GM19193 (cell line): ENCODE measurements around the gene PECR.

ENCODE experiments used
- POLR2A ChIP-seq: IDR thresholded peaks from 4 replicates; pipeline ENCODE4 v1.6.1; 2011; ENCODE audit not compliant: insufficient read depth, insufficient read length; ENCODE audit errors: extremely low read depth

The PECR gene

DNA sequence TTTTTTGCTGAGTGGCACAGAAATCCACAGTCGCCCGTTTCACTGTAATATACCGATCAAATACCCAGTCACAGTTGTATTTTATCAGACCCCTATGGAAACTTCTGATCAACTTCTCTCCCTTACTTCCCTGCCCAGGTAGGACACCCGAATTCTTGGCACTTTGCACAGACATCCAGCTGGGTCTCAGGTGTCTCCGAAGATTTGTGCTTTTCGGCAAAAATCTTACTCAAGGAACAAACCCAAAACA, 68.9 kb downstream of the PECR start:
- TF ChIP-seq POLR2A = no peak

DNA sequence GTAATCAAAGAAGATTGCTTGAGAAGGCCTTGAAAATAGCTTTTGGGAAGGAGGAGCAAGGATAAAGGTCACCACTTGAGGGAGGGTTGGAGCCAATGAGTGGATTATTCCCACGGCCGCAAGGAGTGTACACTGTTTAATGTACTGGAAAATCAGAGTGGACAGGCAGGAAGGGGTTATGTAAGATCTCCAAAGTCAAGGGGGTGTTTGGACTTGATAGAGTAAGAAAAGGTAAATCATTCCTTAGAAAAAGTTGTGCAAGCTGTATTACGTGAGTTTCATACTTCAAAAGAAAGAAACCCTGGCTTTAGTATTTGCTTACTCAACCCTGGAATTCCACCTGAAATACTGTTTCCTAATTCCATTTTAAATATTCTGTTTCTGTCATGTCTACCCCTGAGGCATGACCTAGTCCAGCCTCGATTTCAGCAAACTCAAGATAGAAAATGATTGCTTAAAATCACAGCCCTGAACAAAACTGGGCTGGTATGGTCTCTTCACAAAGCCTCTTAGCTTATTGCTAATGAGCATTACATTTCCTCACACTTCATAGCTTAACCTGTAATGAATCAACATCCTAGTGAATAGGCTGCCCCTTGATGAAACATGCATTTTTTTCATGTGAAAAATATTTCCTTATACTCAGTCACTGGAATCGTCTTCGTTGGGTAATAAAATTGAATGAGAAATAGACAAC, 69.3 kb downstream of the PECR start:
- no peak for TF ChIP-seq POLR2A

DNA sequence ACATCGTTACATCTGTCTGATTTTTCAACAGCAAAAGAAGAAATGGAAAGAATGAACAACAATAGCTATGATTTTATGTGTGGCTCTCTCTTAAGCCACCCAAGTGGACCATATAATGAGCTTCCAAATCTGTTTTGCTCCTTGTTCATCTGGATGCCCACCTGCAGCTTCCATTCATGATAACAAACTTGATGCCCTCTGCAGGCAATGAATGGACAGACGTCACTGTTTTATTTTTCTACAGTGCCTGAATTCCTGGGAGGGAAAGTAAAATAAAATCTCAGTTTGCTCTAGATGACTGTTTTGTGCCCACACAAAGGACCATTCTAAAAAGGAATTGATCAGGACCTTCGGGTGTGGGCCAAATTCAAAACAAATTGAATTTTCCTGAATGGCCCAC, 73.2 kb downstream of the PECR start:
- TF ChIP-seq POLR2A = no peak

DNA sequence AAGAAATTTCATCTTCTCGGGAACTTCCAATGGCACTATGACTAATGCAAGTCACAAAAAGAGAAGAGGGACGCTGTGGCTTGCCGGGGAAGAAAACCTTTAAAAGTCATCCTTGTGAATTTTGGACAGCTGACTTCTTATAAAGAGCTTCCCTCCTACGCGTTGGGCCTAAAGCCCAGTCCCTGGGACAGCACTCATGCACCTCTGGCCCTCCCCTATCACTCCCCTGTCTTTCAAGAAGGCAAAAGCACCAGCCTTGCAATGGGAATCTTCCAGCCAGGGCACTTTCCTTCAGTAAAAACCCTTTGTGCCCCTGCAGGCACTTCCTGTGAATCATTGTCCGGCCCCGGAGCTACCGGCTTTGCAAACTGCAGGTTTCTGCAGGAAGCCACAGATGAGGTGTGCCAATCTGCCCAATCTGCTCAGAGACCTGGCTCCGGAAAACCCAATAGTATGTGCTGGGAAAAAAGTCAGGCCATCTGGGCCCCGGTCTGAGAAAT, 75.4 kb downstream of the PECR start:
- peak; percentile 33 for TF ChIP-seq POLR2A

DNA sequence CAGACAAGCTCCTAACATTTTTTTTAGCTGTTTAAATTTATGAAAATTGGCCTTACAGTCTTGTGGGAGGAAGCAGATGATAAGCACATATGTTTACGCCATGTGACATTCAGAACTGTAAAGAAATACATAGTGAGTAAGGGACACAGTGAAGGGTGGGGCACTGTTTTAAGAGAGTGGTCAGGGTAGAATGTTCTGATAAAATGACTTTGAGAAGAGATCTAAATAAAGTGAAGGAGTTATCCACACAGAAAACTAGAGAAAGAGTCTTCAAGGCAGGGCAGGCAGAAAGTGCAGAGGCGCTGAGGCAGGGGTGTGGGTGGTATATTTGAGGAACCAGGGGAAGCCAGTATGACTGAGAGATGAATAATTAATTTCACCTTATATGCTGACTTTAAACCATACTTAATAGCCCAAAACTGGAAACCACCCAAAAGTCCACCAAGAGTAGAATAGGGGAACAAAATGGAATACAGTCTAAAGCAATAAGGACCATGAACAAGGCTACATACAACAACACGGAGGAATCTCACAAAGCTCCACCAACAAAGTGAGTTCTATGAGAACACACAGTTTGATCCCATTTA, 76.8 kb downstream of the PECR start:
- TF ChIP-seq POLR2A = no peak

DNA sequence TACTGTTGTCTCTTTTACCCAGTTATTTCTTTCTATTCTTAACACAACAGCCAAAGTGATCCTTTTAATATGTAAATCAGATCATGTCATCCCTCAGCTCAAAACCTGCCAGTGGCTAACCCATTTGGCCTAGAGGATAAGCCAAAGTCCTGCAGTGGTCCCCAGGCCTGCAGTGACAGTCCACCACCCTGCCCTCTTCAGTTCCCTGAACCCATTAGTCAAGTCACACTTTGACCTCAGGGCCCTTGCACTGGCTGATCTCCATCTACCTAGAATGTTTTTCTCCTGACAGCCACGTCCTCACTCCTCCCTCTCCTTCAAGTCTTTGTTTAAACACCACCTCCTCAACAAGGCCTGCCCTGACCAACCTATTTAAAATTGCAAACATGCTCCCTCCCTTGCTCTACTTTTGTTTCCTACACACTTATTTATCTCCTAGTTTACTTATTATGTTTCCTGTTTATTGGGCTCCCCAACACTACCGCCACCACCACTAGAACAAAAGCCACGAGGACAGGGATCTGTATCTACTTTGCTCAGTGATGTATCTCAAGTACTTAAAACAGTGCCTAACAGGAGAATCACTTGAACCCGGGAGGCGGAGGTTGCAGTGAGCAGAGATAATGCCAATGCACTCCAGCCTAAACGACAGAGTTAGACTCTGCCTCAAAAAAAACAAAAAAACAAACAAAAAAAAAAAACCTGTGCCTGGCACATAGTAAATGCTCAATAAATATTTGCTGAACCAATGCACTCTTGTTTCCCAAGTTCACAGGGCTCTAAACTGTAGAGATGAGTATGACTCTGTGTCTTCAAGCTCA, 77.5 kb downstream of the PECR start:
- TF ChIP-seq POLR2A = no peak

DNA sequence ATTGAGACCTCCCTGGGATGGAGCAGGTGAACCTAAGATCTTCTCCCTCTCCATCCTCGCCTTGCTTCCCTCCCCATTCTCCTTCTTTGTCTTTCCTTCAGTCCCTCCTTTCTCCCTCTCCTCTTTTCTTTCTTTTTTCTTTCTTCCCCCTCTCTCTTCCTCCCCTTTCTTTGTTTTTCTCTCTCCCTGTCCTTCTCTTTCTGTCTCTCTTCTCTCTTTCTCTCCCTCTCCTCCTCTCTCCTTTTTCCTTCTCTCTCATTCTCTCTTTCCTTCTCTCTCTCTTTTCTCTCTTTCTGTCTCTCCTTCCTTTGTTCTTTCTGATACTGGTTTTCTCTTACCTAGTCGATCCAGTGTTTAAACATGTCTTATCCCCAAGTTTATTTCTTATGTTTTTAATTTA, 78.9 kb downstream of the PECR start:
- TF ChIP-seq POLR2A = no peak

DNA sequence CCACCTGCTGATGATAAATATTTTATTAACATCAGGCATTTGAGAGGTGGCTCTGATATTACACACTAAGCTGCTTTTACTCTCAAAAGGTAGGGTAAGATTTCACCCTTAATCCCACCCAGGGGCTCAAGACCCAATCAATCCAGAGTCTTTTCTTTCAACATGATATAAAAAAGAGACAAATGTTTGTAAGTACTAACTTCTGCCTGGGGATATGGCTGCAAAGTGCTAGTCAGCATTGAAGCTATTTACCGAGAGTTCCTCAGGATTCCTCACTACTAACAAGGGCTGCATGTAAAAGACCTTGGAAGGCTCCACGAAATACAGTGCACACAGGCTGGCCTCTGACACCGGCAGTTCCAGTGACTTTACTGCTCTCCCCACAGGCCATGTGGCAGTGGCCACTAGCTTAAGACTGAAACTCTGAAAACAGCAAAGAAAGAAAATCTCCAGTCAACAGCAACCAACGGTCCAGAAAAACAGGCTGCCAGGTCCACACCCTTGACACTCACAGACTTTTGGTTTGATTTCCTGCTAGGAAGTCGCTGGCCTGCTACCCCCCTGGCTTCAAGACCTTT, 79.4 kb downstream of the PECR start:
- TF ChIP-seq POLR2A = no peak

DNA sequence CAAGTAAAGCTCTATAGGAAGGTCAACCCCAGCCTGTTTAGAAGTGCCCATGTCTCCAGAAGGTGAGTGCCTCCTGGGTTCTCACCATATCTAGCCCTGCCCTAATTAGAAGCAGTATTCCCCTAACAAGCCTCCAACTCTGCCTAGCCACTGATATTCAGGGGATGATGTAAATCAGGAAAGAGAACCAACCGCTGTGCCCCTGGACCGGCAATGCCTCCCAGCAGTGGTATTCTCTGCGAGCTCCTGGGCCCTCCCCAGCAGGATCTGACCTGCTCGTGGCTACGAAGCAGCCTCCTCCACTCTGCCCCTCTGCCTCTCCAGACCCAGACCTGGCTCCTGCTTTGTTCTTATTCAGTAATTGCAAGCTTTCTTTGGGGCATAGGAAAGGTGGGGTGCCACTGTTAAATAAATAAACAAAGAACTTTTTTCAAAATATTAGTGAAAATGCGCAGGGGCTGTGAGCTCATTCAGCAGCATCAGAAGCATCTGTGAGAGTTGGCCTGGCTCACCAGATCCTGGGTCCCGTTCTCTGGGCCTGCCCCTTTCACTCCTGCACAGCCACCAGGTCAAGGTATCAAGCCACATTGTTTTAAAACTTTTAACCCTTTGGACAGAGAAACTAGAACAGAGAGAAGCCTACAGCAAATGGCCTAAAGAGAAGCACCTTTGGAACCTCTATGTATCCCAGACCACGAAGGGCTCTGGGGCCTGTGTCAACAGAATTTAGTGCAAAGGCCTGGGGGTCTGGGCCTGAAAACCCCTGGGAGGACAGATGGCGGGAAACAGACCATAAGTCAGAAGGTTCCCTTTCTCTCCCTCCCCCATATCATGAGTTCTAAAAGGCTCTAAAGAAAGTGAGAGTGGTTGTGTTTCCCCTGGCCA, 80.2 kb downstream of the PECR start:
- no peak for TF ChIP-seq POLR2A

DNA sequence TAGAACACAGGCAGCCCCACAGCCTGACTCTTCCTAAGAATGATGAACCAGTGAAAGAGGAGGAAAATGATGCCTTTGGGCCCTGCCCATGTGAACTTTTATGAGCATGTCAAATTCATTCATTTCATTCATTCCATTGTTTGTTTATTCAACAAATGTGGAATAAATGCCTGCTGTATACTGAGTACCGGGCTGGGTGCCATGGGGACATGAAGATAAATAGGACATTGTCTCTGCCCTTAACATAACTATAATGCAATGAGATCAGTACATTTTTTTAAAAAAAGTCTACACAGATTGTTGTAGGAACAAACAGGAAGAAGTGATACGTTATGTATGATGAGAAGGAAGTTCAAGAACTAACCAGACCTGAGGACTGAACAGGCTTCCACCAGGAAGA, 83.0 kb downstream of the PECR start:
- TF ChIP-seq POLR2A = no peak

DNA sequence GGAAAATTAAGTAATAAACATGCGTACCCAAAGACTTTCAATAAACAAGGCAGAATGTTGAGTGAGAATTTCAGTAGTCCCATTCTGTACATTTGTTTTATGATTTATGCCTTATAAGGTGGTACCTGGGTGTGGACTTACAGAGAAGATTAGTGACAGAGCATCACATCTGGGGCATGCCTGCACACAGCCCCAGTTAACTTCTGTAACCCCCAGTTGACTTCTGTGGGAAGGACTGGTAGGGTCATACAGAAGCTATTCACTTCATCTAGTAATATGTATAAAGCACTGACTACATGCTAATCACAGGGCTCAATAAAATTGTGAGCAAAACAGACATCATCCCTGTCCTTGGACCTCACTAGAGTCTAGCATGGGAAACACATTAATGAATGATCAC, 84.4 kb downstream of the PECR start:
- no peak for TF ChIP-seq POLR2A

DNA sequence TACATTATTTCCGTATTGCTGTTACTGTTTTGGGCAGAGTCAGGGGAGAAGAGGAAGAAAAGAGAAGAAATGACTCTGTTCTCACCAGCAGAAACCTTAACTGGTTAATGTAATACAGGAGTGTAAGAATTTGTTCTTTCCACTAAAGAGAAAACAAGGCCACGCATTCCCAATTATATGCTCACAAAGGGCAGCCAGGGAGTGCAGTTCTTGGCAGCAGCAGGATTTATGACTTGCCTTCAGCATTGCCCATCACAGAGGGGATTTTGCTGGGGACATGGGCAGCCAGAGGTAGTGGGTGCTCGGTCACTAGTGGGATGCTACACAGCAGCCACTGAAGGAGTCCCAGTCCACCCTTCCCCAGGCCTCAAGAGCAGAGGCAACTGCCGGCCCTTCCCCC, 86.7 kb downstream of the PECR start:
- no peak for TF ChIP-seq POLR2A
